GM19240 (cell line): ENCODE measurements around the gene MSH4.
"Not testable (repeated sequence)": the region's sequence is repeated elsewhere in the genome, so short reads cannot be mapped to it uniquely, and the experiment has no call there.

ENCODE experiments used
- DNase-seq: peaks from one replicate; pipeline ENCODE4 v3.0.0; 2011; ENCODE audit warnings: low spot score; ENCODE audit not compliant: insufficient read length

Gene MSH4

DNA sequence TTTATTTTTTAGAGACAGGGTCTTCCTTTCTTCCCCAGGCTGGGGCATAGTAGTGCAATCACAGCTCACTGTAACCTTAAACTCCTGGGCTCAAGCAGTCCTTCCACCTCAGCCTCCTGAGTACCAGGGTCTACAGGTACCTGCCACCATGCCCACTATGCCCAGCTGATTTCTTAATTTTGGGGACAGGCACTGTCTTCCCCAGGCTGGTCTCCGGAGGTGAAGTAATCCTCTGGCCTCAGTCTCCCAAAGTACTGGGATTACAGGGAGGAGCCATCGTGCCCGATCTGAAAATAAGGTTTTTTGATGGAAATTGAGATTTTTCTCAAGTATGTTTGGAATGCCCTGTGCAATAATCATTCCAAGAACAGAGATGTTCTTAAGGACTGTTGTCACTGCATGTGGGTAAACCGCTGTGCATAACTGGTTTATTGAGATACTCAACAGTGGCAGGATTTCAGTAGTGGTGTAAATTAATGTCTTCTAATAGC lies 934 bp upstream of the MSH4 start:
- no peak for DNase-seq

DNA sequence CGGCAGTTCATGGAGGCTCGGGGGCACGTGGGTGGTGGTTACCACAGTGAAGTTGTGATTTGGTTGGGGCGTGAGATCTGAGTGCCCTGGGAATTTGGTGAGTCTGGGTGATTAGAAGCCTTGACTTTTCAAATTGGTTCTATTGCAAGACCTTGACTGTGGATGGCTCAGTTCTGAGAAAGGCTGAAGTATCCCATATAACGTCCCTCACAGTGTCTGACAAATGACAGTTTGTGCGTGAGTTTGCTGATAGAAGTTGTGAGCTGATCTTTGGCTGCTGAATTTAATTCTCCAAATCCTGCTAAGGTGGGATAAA lies 549 bp downstream of the MSH4 start:
- DNase-seq, result no peak

DNA sequence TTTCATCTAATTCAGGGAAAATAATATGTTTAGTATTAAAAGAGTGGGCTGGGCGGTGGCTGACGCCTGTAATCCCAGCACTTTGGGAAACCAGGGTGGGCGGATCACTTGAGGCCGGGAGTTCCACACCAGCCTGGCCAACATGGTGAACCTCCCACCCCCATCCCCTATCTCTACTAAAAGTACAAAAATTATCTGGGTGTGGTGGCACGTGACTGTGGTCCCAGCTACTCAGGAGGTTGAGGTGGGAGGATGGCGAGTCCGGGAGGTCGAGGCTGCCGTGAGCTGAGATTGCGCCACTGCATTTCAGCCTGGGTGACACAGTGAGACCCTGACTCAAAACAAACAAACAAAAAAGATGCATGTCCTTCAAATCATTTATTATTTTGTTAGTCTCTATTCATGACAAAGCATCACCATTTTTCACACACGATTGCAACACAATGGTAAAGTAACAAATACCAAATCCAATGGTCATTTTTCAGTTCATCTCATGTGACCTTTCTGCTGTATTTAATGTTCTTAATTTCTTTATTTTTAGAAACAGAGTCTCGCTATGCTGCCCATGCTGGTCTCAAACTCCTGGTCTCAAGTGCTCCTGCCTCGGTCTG lies 1.0 kb downstream of the MSH4 start:
- DNase-seq, result no peak

DNA sequence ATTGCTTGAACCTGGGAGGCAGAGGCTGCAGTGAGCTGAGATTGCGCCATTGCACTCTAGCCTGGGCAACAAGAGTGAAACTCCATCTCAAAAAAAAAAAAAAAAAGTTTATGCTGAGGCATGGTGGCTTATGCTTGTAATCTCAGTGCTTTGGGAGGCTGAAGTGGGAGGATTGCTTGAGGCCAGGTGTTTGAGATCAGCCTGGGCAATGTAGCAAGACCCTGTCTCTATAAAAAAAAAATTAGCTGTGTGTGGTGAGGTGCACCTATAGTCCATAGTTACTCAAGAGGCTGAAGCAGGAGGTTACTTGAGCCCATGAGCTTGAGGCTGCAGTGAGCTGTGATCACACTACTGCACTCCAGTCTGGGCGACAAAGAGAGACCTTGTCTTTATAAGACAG lies 4.8 kb downstream of the MSH4 start:
- not testable (repeated sequence) for DNase-seq

DNA sequence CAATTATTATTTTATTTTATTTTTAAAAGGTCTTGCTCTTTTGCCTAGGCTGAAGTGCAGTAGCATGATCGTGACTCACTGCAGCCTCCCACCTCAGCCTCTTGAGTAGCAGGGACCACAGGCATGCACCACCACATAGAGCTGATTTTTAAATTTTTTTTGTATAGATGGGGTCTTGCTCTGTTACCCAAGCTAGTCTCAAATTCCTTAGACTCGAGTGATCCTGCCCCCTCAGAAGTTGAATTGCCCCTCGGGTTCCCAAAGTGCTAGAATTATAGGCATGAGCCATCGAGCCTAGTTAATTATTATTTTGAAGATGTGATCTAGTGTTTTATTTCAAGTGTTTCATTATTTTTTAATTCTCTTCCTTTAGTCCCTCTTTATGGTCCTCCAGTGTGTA lies 12.2 kb downstream of the MSH4 start:
- DNase-seq, result no peak

DNA sequence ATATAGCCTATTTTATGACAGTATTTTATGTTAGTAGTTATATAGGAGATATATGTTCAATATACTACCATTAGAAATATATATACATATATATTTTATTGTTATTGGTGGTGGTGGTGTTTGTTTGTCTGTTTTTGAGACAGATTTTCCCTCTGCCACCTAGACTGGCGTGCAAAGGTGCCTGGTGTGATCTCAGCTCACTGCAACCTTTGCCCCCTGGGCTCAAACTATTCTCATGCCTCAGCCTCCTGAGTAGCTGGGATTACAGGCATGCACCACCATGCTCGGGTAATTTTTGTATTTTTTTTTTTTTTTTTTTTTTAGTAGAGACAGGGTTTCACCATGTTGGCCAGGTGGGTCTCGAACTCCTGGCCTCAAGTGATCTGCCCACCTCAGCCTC lies 13.4 kb downstream of the MSH4 start:
- DNase-seq, result not testable (repeated sequence)

DNA sequence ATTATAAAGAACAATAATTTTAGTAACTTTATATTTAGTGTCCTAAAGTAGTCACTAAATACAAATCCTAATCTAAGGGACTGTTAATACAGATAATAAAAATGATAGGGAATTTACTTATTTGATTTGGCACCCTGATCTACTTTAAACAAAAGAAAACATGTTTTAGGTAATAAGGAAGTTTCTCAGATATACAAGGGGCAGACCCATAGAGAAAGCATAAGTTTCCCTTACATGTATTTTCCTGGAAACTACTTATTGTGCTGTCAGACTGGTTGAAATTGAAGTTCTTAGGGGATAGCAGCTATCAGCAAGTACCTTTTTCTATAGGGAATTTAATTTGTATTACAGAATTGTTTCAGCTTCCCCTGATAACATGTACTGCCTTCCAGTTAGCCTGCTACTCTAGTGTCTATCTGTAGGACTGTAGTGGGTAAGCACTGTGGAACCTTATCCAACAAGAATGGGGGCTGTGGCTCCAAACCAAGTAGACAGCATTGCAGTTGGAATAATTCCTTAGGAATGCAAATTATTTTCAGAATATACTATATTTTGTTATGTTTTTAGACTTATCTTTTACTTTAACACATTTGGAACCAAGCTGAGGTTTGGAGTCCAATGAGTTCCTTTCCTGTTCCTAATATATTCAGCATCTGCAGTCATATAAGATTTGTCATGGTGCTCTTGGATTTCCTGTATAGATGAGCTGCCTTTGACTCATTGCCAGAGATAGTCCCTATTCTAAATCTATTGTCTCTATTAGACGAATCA lies 14.7 kb downstream of the MSH4 start:
- no peak for DNase-seq

DNA sequence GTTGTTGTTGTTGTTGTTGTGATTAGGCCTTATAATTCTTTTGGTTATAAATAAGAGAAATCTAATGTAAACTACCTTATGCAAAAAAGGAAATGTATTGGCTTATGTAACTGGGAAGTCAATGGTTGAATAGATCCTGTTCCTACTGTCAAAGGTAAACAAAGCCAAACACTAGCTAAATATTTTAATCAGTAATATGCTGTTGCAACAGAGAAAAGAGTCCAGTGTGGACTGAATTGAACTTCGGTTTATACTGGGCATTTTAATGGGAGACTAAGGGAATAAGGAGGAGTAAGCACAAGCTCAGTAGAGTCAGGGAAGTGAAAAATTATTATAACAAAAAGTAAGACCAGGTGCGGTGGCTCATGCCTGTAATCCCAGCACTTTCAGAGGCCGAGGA lies 15.4 kb downstream of the MSH4 start:
- DNase-seq, result no peak

DNA sequence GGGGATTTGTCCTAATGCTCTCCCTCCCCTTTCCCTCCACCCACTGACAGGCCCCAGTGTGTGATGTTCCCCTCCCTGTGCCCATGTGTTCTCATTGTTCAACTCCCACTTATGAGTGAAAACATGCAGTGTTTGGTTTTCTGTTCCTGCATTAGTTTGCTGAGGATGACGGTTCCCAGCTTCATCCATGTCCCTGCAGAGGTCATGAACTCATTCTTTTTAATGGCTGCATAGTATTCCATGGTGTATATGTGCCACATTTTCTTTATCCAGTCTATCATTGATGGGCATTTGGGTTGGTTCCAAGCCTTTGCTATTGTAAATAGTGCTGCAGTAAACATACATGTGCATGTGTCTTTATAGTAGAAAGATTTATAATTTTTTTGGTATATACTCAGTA lies 26.9 kb downstream of the MSH4 start:
- not testable (repeated sequence) for DNase-seq

DNA sequence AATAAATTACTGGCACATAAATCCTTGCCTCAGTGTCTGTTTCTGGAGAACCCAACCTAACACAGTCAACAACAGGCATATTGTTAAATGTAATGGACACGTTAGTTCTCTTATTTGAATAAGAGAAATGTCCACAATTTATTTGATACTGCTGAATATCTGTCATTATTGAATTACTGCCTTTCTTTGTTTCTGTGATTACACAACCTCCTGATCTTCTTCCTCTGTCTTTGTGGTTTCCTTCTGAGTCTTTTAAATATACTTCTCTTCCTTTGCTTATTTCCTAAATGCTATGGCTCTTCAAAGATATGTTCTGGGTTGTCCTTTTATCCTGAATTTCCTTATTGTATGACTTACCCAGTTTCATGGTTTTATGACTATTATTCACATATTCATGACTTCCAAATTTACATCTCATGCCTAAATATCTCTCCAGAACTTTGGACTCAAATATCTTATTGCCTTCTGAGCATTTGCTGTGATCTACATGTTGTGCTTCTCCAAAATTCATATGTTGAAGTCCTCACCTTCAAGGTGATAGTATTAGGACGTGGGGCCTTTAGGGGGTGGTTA lies 39.9 kb downstream of the MSH4 start:
- DNase-seq, result no peak

DNA sequence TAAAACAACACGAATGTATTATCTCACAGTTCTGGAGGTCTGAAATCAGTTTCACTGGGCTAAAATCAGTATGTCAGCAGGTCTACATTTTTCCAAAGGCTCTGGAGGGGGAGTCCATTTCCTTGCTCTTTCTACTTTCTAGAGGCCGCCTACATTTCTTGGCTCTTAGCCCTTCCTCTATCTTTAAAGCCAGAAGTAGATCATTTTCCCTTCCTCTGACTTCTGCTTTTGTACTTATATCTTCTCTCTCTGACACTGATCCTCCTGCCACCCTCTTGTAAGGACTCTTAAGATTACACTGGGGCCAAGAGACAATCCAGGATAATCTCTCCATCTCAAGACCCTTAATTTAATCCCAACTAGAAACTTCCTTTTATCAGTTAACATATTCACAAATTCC lies 41.4 kb downstream of the MSH4 start:
- DNase-seq, result no peak

DNA sequence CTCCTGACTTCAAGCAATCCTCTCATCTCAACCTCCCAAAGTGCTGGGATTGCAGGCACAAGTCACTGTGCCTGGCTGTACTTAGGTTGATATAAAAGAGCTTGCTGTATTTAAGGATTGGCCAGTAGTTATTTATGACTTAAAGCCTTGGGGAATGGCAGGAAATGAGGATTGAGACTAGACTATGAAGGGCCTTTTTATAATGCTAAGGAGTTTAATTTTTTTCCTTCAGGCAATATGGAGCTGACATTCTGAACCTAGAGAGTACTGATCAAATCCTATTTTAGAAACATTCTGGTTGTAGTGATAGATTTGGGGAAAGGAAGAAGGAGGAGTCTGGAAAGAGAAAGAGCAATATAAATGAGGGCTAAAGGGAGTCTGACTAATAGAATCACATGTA lies 44.7 kb downstream of the MSH4 start:
- no peak for DNase-seq

DNA sequence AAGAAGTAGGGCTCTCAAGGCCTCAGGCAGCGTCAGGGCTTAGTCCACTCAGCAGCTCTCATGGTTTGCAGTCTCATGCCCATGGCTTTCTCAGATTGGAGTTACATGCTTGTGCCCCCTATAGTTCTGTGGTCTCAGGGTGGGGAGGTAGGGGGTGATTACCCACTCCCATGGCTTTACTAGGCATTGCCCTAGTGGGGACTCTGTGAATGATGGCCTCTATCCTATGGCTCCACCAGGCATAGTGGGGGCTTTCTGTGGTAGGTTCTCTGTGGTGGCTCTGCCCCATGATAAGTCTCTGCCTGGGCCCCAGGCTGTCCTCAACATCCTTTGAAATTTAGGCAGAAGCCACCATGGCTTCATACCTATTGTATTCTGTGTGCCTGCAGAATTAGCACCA lies 48.9 kb downstream of the MSH4 start:
- DNase-seq, result no peak

DNA sequence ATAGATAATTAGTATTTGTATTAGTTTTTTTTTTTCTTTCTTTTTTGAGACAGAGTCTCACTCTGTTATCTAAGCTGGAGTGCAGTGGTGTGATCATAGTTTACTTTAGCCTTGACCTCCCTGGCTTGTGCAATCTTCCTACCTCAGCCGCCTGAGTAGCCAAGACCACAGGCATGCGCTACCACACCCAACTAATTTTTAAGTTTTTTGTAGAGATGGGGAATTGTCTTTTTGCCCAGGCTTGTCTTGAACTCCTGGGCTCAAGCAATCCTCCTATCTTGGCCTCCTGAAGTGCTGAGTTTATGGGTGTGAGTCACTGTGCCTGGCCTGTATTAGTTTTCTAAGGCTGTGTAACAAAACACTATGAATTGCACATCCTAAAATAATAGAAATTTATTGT lies 58.3 kb downstream of the MSH4 start:
- no peak for DNase-seq

DNA sequence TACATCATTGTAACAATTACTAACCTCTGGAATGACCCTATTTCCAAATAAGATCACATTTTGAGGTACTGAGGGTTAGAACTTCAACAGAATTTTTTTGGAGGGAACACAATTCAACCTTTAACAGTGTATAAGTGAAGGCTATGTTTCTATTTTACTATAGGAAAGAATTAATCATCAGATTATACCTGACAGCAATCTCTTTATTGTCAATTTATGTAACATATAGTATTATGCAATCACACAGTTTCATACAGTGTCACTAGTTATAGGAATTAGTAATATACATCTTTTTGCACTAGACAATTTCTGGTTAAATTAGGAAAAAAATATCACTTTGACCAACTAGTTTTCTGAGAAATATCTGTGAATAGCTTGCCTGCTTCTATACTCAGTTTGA lies 59.1 kb downstream of the MSH4 start:
- no peak for DNase-seq

DNA sequence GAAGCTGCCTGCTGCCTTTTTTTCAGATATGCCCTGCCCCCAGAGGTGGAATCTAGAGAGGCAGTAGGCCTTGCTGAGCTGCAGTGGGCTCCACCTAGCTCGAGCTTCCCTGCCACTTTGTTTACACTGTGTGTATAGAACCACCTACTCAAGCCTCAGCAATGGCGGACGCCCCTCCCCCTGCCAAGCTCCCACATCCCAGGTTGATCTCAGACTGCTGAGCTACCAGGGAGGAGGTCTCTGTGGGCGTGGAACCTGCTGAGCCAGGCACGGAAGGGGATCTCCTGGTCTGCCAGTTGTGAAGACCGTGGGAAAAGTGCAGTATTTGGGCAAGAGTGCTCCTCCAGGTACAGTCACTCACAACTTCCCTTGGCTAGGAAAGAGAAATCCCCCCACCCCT lies 65.1 kb downstream of the MSH4 start:
- no peak for DNase-seq

DNA sequence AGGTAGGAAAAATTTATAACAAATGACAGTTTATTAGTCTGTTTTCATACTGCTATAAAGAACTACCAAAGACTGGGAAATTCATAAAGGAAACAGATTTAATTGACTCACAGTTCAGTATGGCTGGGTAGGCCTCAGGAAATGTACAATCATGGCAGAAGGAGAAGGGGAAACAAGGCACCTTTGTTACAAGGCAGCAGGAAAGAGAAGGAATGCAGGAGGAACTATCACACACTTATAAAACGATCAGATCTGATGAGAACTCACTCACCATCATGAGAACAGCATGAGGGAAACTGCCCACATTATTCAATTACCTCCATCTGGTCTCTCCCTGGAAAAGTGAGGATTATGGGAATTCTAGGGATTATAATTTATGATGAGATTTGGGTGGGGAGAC lies 74.3 kb downstream of the MSH4 start:
- DNase-seq, result no peak

DNA sequence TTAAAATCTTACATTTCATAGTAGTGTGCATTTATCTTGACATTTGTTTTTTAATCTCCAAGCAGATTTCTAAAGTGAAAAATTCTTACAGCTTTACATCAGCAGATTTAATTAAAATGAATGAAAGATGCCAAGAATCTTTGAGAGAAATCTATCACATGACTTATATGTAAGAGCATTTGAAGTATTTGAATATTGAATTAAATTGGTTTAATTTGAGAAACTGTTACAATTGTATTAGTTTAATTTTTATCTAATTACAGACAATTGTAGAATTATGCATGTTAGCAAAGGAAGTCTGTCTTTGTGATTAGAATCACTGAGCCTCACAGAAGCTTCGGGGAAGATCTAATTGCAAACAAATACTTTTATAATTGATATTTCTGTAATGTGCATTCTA lies 83.3 kb downstream of the MSH4 start:
- no peak for DNase-seq

DNA sequence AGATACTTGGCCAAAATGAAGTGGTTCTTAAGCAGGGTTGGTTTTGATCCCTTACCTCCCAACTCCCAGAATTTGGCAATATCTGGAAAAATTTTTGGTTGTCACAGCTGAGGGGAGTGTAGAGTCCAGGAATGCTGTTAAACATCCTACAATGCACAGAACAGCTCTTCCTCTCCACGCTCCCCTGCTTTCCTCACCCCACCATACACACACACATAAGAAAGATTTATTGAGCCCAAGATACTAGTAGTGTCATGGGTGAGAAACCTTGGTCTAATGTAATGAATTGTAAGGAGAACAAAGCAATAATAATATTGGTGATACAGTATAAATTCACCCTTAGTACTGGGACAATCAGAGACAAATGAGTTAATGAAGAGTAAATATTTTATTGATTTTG lies 87.8 kb downstream of the MSH4 start:
- no peak for DNase-seq

DNA sequence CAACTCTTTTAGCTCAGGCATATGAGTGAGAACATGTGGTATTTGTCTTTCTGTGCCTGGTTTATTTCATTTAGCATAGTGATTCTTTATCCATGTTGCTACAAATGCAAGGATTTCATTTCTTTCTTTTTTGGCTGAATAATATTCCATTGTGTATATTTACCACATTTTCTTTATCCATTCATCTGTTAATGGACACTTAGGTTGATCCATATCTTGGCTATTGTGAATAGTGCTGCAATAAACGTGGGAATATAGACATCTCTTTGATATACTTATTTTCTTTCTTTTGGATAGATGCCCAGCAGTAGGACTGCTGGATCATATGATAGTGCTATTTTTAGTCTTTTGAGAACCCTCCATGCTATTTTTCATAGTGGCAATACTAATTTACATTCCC lies 104.7 kb downstream of the MSH4 start:
- DNase-seq, result no peak

DNA sequence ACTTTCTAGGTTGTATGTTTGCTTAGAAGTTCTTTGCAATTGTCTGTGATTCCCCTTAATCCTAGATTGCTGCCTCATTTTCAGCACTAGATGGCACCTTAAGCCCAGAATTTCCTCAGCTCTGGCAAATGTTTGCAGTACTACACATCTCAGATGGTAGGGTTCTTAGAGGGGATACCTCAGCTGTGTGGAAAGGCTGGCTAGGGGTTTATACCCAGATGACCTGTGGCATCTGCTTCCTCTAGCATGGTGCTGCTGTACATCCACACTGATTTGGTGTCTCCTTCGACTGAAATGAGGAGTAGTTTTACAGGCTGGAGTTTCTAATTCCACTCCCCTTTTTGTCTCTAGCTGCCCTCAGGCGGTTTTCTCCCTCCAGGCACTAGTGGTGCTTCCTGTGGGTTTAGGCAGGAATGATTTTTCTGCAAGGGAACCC lies 112.1 kb downstream of the MSH4 start:
- no peak for DNase-seq

DNA sequence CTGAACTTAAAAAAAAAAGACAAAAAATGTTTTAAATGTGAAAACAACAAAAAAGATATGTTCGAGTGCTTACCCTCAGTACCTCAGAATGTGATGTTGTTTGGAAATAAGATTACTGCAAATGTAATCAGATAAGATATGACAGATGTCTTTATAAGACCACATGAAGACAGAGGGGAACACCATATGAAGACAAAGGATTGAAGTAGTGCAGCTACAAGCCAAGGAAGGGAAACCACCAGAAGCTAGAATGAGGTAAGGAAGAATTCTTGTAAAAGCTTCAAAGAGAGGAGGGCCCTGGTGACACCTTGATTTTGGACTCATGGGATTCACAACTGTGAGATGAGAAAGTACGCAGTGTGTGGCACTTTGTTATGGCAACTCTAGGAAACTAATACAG lies 120.2 kb downstream of the MSH4 start:
- DNase-seq, result no peak

DNA sequence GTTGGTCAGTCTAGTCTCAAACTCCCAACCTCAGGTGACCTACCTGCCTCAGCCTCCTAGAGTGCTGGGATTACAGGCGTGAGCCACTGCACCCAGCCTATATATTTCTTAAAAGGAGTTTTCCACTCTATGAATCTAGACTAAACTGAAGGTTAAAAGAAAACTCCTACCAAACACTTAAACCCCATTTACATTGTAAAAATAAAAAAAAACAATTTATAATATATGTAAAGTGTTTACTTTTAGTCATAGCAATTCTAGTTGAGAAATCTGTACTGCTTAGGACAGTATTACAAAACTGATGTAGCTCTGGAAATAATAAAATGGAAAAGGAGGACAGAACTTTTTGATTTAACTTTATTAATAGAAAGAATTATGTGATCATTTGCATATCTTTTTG lies 126.0 kb downstream of the MSH4 start:
- DNase-seq, result no peak
